ELF-1 (cell line): ENCODE data around the gene SRRD.
A peak's percentile ranks its signal among the peaks of the same experiment; 100 is the strongest.

ENCODE experiments used
- DNase-seq: peaks from one replicate; pipeline ENCODE4 v3.0.0-alpha.2; 2016; ENCODE audit warnings: low read depth, low spot score

The SRRD gene

GRCh38 chr22:26453812-26454500 lies 29.7 kb upstream of the SRRD start:
- DNase-seq: no peak

- DNase-seq: no peak
These were observed 25.9 kb upstream of the SRRD start for GRCh38 chr22:26457661-26458272.

GRCh38 chr22:26460202-26460601 lies 23.5 kb upstream of the SRRD start:
- DNase-seq: no peak

- peak; percentile 86 for DNase-seq
These were observed 22.4 kb upstream of the SRRD start for GRCh38 chr22:26461188-26461810.

- DNase-seq: no peak
These were observed 21.6 kb upstream of the SRRD start for GRCh38 chr22:26462051-26462450.

GRCh38 chr22:26462641-26463040 lies 21.0 kb upstream of the SRRD start:
- no peak for DNase-seq

- peak; percentile 42 for DNase-seq
These were observed 20.5 kb upstream of the SRRD start for GRCh38 chr22:26463101-26463661.

GRCh38 chr22:26463688-26464087 lies 20.0 kb upstream of the SRRD start:
- DNase-seq: no peak

GRCh38 chr22:26464312-26464711 lies 19.4 kb upstream of the SRRD start:
- peak; percentile 68 for DNase-seq

- DNase-seq: no peak
These were observed 17.5 kb upstream of the SRRD start for GRCh38 chr22:26466196-26466595.

- DNase-seq: no peak
These were observed 12.9 kb upstream of the SRRD start for GRCh38 chr22:26470807-26471206.

GRCh38 chr22:26471522-26471921 lies 12.2 kb upstream of the SRRD start:
- DNase-seq: no peak

- no peak for DNase-seq
These were observed 9.0 kb upstream of the SRRD start for GRCh38 chr22:26474682-26475081.

GRCh38 chr22:26476705-26477340 lies 6.9 kb upstream of the SRRD start:
- no peak for DNase-seq

GRCh38 chr22:26477341-26477731 lies 6.3 kb upstream of the SRRD start:
- no peak for DNase-seq

GRCh38 chr22:26479043-26479791 lies 4.5 kb upstream of the SRRD start:
- DNase-seq: no peak

GRCh38 chr22:26479792-26480610 lies 3.7 kb upstream of the SRRD start:
- no peak for DNase-seq

GRCh38 chr22:26480611-26480932 lies 3.1 kb upstream of the SRRD start:
- DNase-seq: no peak

GRCh38 chr22:26481112-26481693 lies 2.5 kb upstream of the SRRD start:
- no peak for DNase-seq

GRCh38 chr22:26481694-26482093 lies 2.0 kb upstream of the SRRD start:
- no peak for DNase-seq

- no peak for DNase-seq
These were observed 1.5 kb upstream of the SRRD start for GRCh38 chr22:26482161-26482560.
